HL-60/S4 treated with phorbol 12-myristate 13-acetate at 8.2 ng/mL for 4 days and 3 days (cell line): ENCODE measurements around the gene FBXO36.
"Not testable (repeated sequence)": the region's sequence is repeated elsewhere in the genome, so short reads cannot be mapped to it uniquely, and the experiment has no call there.

Experiments used
- in situ Hi-C: fragments of 300-500 bp; cut with MboI; formaldehyde crosslinking; loops from 2 replicates; pipeline ENCODE4 v1.15.0; 2022; ENCODE audit warnings: low sequenced_read_pairs

FBXO36 gene

GRCh38 chr2:229910147-229910831 lies 12.0 kb upstream of the FBXO36 start:
- in situ Hi-C loops: no loop called here

GRCh38 chr2:229910832-229911412 lies 11.4 kb upstream of the FBXO36 start:
- in situ Hi-C loops: no loop called here

- in situ Hi-C loops: no loop called here
Observed at GRCh38 chr2:229914171-229914570, 8.1 kb upstream of the FBXO36 start.

GRCh38 chr2:229917793-229918192 lies 4.5 kb upstream of the FBXO36 start:
- in situ Hi-C loops: no loop called here

GRCh38 chr2:229920011-229920641 lies 2.2 kb upstream of the FBXO36 start:
- in situ Hi-C loops: no loop called here

- in situ Hi-C loops: no loop called here
Observed at GRCh38 chr2:229921101-229921891, 1.0 kb upstream of the FBXO36 start.

- in situ Hi-C loops: no loop called here
Observed at GRCh38 chr2:229921892-229922448, 333 bp upstream of the FBXO36 start, which contains the start of gene TRIP12. TRIP12 (minus strand) TSS chr2:229922009; CDS start chr2:229880079, 41,930 bp downstream.

- in situ Hi-C loops: not testable (repeated sequence)
Observed at GRCh38 chr2:229924541-229924940, 2.2 kb downstream of the FBXO36 start.

- in situ Hi-C loops: no loop called here
Observed at GRCh38 chr2:229925201-229925600, 2.9 kb downstream of the FBXO36 start.

- in situ Hi-C loops: no loop called here
Observed at GRCh38 chr2:229927817-229928321, 5.6 kb downstream of the FBXO36 start.

- in situ Hi-C loops: no loop called here
Observed at GRCh38 chr2:229930656-229931055, 8.4 kb downstream of the FBXO36 start.

- in situ Hi-C loops: no loop called here
Observed at GRCh38 chr2:229931241-229931640, 8.9 kb downstream of the FBXO36 start.

- in situ Hi-C loops: no loop called here
Observed at GRCh38 chr2:229937537-229937936, 15.2 kb downstream of the FBXO36 start.

GRCh38 chr2:229942671-229943070 lies 20.4 kb downstream of the FBXO36 start:
- in situ Hi-C loops: no loop called here

- in situ Hi-C loops: no loop called here
Observed at GRCh38 chr2:229943171-229943570, 20.9 kb downstream of the FBXO36 start.

GRCh38 chr2:229943770-229944449 lies 21.6 kb downstream of the FBXO36 start:
- in situ Hi-C loops: no loop called here

- in situ Hi-C loops: no loop called here
Observed at GRCh38 chr2:229945975-229946374, 23.7 kb downstream of the FBXO36 start.

GRCh38 chr2:229947544-229947943 lies 25.2 kb downstream of the FBXO36 start:
- in situ Hi-C loops: no loop called here

GRCh38 chr2:229952256-229952835 lies 30.0 kb downstream of the FBXO36 start:
- in situ Hi-C loops: no loop called here

- in situ Hi-C loops: no loop called here
Observed at GRCh38 chr2:229955663-229956062, 33.4 kb downstream of the FBXO36 start.
